ENCODE results near the gene TCP1. TPM values are rescaled to one million over a fixed set of nuclear protein-coding genes. Genes with fewer than 3 reads are reported as not detected.

TCP1 gene
- total and polyA plus RNA-seq, 2 of the 8 experiments (the other 6 are each of a cell fraction or from before 2014, with no cell fraction given), result 117 to 348 TPM

GRCh38 chr6:159788276-159788675 is 1.1 kb downstream of the TCP1 start:
- FAIRE-seq, result no peak
- H3K27ac ChIP-seq (ENCODE audit: low read depth, low read length), result no peak overlapping the region

More at GRCh38 chr6:159788276-159788675, 1.1 kb downstream of the TCP1 start:
- H3K4me1 ChIP-seq (replicated peaks in 1 of 4; ENCODE audit: control insufficient read depth in 3 of 4, insufficient read depth in 4 of 4, low read length in 3 of 4), result peaks cover 0 to 12% (median 7%) of the 10 kb centered on the region in 4 experiments; a peak in 4 of 7 replicates
- DNase-seq (ENCODE audit: low read depth in 1 of 2, low spot score in 2 of 2), result no peak
- 55% methylated on average over 13 of the region's 15 CpGs; no CpG with 5 or more reads in 1 of the 2 experiments for WGBS, 2 experiments (ENCODE audit: extremely low coverage in 1 of 2, insufficient coverage in 1 of 2, insufficient read length in 1 of 2, insufficient replicate concordance in 2 of 2, low coverage in 1 of 2, low lambda C conversion rate in 2 of 2, missing lambda C conversion rate in 1 of 2)
- no peak overlapping the region for H3K4ac ChIP-seq (replicated peaks; ENCODE audit: insufficient read length, low read depth, low read length)
- H3K23me2 ChIP-seq (ENCODE audit: low read depth, low read length), result peaks cover 7% of the 10 kb centered on the region
- no peak overlapping the region for H4K5ac ChIP-seq (ENCODE audit: insufficient read length, low read depth, low read length)
- H2BK120ac ChIP-seq (replicated peaks; ENCODE audit: low read depth, low read length), result no peak overlapping the region
- no peak overlapping the region for H2BK15ac ChIP-seq (ENCODE audit: low read length)
- H3K14ac ChIP-seq (ENCODE audit: insufficient read length), result no peak overlapping the region
- POLR2A ChIA-PET (ENCODE audit: partially characterized antibody), result interaction anchor here (0.7 to 5.3 kb wide), 10 partner anchors 9 to 69 kb away, joined by 4 to 80 read pairs (median 5); partner anchors contain the start of genes ACAT2, PNLDC1 and WTAP
- no peak for TF ChIP-seq HDAC2 (IDR thresholded peaks at IDR 0.05; ENCODE audit: borderline replicate concordance in 1 of 2, low read depth in 2 of 2, low read length in 2 of 2)
- TF ChIP-seq PHF8 (conservative IDR thresholded peaks at IDR 0.05; ENCODE audit: low read depth, low read length), result 0 out of 2 replicates have a peak, but pooled peaks have one; percentile 9
- H2BK20ac ChIP-seq (ENCODE audit: low read length), result no peak overlapping the region
- H3K4me2 ChIP-seq (ENCODE audit: insufficient read depth in 1 of 2, low read depth in 2 of 2, low read length in 2 of 2), result peak overlapping the region; percentile 71 to 99
- H4K8ac ChIP-seq (ENCODE audit: extremely low read depth, insufficient read depth, low read length), result no peak overlapping the region
- H3K4me3 ChIP-seq (ENCODE audit: extremely low read depth in 1 of 4, insufficient read depth in 2 of 4, low read depth in 3 of 4, low read length in 4 of 4), result peak overlapping the region; percentile 78 to 94 (median 90)
- H3K27me3 ChIP-seq (replicated peaks in 1 of 4; ENCODE audit: control insufficient read depth in 3 of 4, extremely low read depth in 1 of 4, insufficient read depth in 3 of 4, low read length in 3 of 4), result no peaks in the 10 kb centered on the region
- H2BK5ac ChIP-seq (ENCODE audit: low read depth, low read length), result no peak overlapping the region
- no peak overlapping the region for H4K91ac ChIP-seq (replicated peaks; ENCODE audit: insufficient read length, low read length)
- H3K23ac ChIP-seq (ENCODE audit: insufficient read length), result no peak overlapping the region
- H3K79me2 ChIP-seq (ENCODE audit: control insufficient read depth in 1 of 2, insufficient read depth in 2 of 2, low read length in 2 of 2), result peaks cover 20 to 86% of the 10 kb centered on the region in 2 experiments
- H3K18ac ChIP-seq (ENCODE audit: extremely low read depth, low read length), result no peak overlapping the region
- H2AK5ac ChIP-seq (ENCODE audit: low read depth, low read length), result no peak overlapping the region
- H2AFZ ChIP-seq (ENCODE audit: low read length), result no peak overlapping the region
- H3K36me3 ChIP-seq (ENCODE audit: control insufficient read depth in 2 of 4, insufficient read depth in 4 of 4, low read length in 3 of 4), result peaks cover 9 to 67% (median 36%) of the 10 kb centered on the region in 4 experiments
- no peak overlapping the region for H3K56ac ChIP-seq (replicated peaks; ENCODE audit: insufficient read length, low read depth, low read length)
- no peaks in the 10 kb centered on the region; the same call in 1 of the 2 replicates for H3K79me1 ChIP-seq (ENCODE audit: low read depth, low read length)
- CTCF ChIA-PET (ENCODE audit: partially characterized antibody), result interaction anchor here (0.7 to 1.2 kb wide), 3 partner anchors 18 to 97 kb away, joined by 3 to 5 read pairs (median 4); no protein-coding TSS in a partner anchor
- H3K9me3 ChIP-seq (ENCODE audit: insufficient read depth in 2 of 2, low read depth in 1 of 2, low read length in 1 of 2), result no peaks in the 10 kb centered on the region
- H4K20me1 ChIP-seq (replicated peaks in 1 of 2; ENCODE audit: control insufficient read depth in 1 of 2, insufficient read depth in 2 of 2, low read length in 2 of 2), result peaks cover 4 to 12% of the 10 kb centered on the region in 2 experiments
- no peak overlapping the region for H2BK12ac ChIP-seq (ENCODE audit: low read depth, low read length)
- peak overlapping the region in 3 of 4 experiments; percentile 91 to 97 (median 96); a peak in 5 of 7 replicates for H3K9ac ChIP-seq (replicated peaks in 1 of 4; ENCODE audit: extremely low read depth in 1 of 4, low read depth in 3 of 4, low read length in 3 of 4)
